Activated T-cell treated with anti-CD3 and anti-CD28 coated beads for 48 hours (primary cell): ENCODE data around the gene NAV2.
"Not testable (repeated sequence)": the region's sequence is repeated elsewhere in the genome, so short reads cannot be mapped to it uniquely, and the experiment has no call there.

ENCODE experiments used
- DNase-seq: peaks from one replicate; pipeline ENCODE4 v3.0.0-alpha.2; 2020; ENCODE audit warnings: low read depth

NAV2 gene

GRCh38 chr11:19921976-19922688 is 209.5 kb downstream of the NAV2 start:
- no peak for DNase-seq

- no peak for DNase-seq
Measured at GRCh38 chr11:19922689-19923035, 210.0 kb downstream of the NAV2 start.

- DNase-seq, result no peak
Measured at GRCh38 chr11:19923626-19924025, 211.0 kb downstream of the NAV2 start.

- DNase-seq, result no peak
Measured at GRCh38 chr11:19924311-19924710, 211.7 kb downstream of the NAV2 start.

- DNase-seq, result no peak
Measured at GRCh38 chr11:19924716-19925115, 212.1 kb downstream of the NAV2 start.

- DNase-seq, result not testable (repeated sequence)
Measured at GRCh38 chr11:19927403-19927802, 214.8 kb downstream of the NAV2 start.

- DNase-seq, result no peak
Measured at GRCh38 chr11:19929147-19929546, 216.5 kb downstream of the NAV2 start.

- no peak for DNase-seq
Measured at GRCh38 chr11:19929655-19930054, 217.0 kb downstream of the NAV2 start.

GRCh38 chr11:19931141-19931770 is 218.6 kb downstream of the NAV2 start:
- no peak for DNase-seq

GRCh38 chr11:19931771-19932369 is 219.2 kb downstream of the NAV2 start:
- DNase-seq, result no peak

GRCh38 chr11:19933132-19933735 is 220.6 kb downstream of the NAV2 start:
- no peak for DNase-seq

- DNase-seq, result no peak
Measured at GRCh38 chr11:19933801-19934488, 221.3 kb downstream of the NAV2 start.

GRCh38 chr11:19934828-19935259 is 222.2 kb downstream of the NAV2 start:
- DNase-seq, result no peak

GRCh38 chr11:19935507-19935906 is 222.9 kb downstream of the NAV2 start:
- no peak for DNase-seq

GRCh38 chr11:19936461-19936860 is 223.8 kb downstream of the NAV2 start:
- DNase-seq, result no peak

GRCh38 chr11:19938169-19938856 is 225.7 kb downstream of the NAV2 start:
- peak; percentile 35 for DNase-seq

- DNase-seq, result no peak
Measured at GRCh38 chr11:19938866-19939265, 226.2 kb downstream of the NAV2 start.

GRCh38 chr11:19939415-19939929 is 226.8 kb downstream of the NAV2 start:
- no peak for DNase-seq

- no peak for DNase-seq
Measured at GRCh38 chr11:19940831-19941230, 228.2 kb downstream of the NAV2 start.

- no peak for DNase-seq
Measured at GRCh38 chr11:19946681-19947080, 234.0 kb downstream of the NAV2 start.

- no peak for DNase-seq
Measured at GRCh38 chr11:19947537-19948114, 235.0 kb downstream of the NAV2 start.
